ENCODE results near the gene CTNNBL1.
"Not testable (repeated sequence)": the region's sequence is repeated elsewhere in the genome, so short reads cannot be mapped to it uniquely, and the experiment has no call there.

The CTNNBL1 gene

GRCh38 chr20:37850724-37851355, 157.0 kb downstream of the CTNNBL1 start:
- DNase-seq (ENCODE audit: low read depth in 3 of 3): no peak

- no peak for DNase-seq (ENCODE audit: low read depth in 3 of 3)
These were observed 158.8 kb downstream of the CTNNBL1 start for GRCh38 chr20:37852666-37853065.

DNA sequence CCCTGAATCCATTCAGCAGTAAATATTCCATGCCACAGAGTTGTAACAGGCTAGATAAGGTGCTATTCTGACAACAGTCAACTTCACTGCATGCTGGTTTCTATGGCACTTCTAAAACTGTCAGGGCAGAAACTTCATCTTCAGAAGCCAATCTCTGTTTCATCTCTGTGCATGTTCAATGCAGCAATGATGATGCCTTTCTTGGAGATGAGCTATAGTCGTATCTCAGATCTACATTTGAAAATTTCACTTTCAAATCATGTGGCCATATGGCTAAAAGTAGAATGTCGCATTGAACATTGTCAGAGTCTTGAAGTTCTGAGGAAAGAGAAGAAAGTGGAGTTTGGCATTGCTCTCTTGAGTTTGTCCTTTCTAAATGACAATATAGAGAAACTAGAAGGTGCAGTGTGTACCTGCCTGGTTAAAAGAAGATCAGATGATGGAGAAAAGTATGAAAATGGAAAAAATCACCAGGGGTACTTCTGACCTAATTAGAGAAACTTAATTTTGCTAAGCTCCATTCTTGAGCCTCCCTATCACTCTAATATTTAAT, 160.1 kb downstream of the CTNNBL1 start:
- no peak for DNase-seq (ENCODE audit: low read depth in 3 of 3)

GRCh38 chr20:37856034-37856433, 162.2 kb downstream of the CTNNBL1 start:
- not testable (repeated sequence) for DNase-seq (ENCODE audit: low read depth in 3 of 3)

GRCh38 chr20:37856932-37857660, 163.3 kb downstream of the CTNNBL1 start:
- DNase-seq (ENCODE audit: low read depth in 3 of 3): no peak

GRCh38 chr20:37859406-37860171, 165.8 kb downstream of the CTNNBL1 start:
- DNase-seq (ENCODE audit: low read depth in 3 of 3): no peak

DNA sequence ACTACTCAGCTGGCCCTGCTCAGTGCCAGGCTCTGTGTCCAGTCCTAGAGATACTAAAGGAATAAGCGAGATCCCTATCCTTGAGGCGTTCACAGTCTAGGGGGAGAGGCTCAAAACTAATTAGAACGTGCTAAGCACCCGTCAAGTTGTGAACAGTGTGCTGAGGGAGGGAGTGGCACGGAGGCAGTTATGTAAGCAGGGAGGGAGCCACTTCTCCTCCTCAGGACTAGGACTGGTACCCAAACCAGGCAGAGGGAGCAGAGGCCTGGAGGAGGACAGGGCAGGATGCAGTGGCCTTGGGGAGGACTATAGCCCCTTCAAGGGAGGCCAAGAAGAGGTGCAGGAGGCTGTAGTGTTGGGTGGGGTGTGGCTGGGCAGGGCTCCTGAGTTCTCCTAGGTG, 169.5 kb downstream of the CTNNBL1 start:
- no peak for DNase-seq (ENCODE audit: low read depth in 3 of 3)

GRCh38 chr20:37864298-37864697, 170.5 kb downstream of the CTNNBL1 start:
- DNase-seq (ENCODE audit: low read depth in 3 of 3): no peak

DNA sequence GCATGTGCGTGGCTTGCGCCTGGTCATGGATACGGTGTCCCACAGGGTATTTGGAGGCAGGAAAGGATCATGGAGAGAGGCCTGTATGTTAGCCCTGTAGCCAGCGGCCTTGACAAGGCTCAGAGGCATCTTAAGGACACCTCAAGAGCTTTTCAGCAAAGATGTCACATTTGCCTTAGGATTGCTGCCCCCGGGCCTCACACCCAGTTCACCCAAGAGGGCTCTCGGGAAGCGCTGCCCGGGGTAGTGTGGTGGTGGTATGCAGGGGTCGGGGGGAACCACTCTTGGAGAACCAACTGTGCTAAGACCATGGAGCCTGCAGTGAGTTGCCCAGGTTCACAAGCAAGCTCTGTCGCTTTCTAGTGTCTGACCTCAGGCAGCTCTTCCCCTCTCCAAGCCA, 172.2 kb downstream of the CTNNBL1 start:
- DNase-seq (ENCODE audit: low read depth in 3 of 3): no peak

- DNase-seq (ENCODE audit: low read depth in 3 of 3): no peak
These were observed 173.7 kb downstream of the CTNNBL1 start for GRCh38 chr20:37867289-37868195.

DNA sequence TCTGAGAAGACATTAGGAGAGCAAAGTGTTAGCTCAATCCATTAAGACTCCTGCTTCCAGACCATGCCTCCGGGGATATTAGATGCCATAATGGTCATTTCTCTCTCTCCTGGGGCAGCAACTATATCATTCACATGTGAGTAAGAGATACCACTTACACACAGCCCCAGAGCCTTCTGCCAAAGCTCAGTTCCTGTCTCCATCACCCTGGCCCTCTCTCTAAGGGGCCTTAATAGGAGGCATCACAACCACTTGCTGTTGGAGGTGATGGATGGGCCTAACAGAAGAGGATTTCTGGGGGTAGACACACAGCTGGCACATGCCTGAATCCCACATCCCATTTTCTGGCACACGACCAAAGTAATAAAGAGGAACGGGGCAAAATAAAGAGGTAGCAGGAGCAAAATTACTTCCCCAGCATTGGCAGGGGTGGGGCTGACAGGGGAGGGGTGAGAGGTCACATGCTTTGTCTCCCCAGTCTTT, 175.1 kb downstream of the CTNNBL1 start:
- DNase-seq (ENCODE audit: low read depth in 3 of 3): no peak

DNA sequence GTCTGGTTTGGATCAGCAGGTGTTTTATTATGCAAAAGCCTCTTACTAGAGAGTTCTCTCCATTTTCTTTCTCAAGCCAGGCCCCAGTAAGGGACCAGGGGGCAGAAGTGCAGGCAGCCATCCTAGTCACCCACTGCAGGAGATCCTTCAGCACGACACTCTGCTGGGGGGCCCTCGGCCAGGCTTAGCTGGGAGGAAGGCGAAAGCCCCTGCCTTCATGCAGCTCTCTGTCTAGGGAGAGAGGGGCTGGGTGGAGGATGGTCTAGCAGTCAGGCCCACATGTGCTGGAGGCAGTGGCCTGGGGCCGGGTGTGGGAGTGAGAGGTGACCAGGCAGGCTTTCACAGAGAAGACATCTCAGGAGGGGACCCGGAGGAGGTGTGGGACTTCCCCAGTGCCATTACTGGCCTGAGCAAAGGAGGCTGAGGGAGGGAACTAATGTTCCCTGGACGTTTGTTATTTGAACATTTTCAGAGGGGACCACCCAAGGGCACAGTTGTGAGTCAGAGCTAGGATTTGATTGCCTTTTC, 175.6 kb downstream of the CTNNBL1 start:
- DNase-seq (ENCODE audit: low read depth in 3 of 3): no peak

DNA sequence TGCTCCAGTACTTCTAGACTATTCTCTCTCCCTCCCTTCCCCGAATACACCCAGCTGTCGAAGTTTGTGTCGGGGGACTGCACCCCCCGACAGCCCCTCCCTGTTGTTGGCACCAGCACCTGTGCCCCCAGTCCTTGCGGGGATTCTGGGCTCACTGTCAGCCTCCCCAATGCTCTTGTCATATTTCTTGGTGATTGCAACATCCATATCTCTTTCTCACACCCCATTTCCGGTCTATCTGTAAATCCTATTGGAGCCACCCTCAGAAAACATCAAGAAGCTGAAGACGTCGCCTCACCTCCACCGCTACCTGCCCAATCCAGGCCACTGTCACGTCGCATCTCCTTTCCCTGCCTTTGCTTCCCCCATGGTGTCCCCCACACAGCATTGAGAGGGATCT, 176.5 kb downstream of the CTNNBL1 start:
- DNase-seq (ENCODE audit: low read depth in 3 of 3): no peak

DNA sequence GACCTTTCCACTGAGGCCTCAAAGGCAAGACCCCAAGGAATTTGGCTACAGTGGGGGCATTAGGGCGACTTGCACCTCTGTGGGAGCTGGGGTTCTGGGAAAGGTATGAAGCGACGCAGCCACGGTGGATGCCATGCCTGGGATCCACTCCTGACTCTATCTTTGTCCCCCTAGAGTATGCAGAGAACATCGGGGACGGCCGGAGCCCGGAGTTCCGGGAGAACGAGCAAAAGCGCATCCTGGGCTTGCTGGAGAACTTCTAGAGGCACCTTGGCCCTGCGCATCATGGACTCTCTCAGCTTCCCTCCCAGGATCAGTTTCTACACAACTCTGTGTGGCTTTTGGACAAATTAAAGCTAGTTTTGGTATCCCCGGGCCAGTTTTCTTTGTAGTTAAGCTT, 177.9 kb downstream of the CTNNBL1 start:
- DNase-seq (ENCODE audit: low read depth in 3 of 3): no peak

DNA sequence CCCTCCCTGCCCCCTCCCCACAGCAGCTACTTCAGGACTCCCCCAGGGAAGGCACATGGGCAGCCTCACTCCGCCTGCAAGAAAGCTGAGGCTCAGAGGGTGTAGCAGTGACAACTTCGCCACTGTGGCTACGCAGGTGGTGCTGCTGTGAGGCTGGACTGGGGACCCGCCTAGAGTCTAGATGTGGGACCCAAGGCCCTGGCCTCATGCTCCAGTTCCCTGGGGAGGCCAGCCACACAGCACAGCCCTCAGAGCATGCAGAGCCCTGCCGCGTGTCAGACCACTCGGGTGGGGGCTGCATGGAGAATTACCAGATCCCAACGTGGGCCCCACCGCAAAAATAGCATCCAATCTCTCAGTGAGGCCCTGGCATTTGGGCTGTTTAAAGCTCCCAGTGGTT, 178.3 kb downstream of the CTNNBL1 start:
- no peak for DNase-seq (ENCODE audit: low read depth in 3 of 3)

- DNase-seq (ENCODE audit: low read depth in 3 of 3): no peak
These were observed 180.1 kb downstream of the CTNNBL1 start for GRCh38 chr20:37873884-37874283.

- no peak for DNase-seq (ENCODE audit: low read depth in 3 of 3)
These were observed 181.8 kb downstream of the CTNNBL1 start for GRCh38 chr20:37875460-37876175.

DNA sequence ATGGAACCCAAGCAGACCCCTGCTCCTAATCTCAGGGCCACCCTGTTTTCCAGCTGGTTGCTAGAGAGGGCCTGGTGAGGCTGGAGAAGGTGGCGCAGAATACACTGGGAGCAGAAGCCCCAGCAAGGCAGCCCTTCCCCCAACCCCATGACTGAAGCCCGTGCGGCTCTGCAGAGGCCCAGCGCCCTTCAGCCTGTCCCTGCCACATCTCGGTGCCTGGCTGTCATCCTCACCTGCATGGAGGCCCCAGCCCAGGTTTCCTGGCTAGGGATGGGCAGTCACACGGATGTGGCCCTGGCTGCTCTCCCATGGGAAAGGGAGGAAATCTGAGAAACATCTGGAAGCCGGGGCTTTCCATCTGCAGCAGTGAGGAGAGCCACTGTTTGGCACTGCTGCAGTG, 183.0 kb downstream of the CTNNBL1 start:
- DNase-seq (ENCODE audit: low read depth in 3 of 3): no peak

- no peak for DNase-seq (ENCODE audit: low read depth in 3 of 3)
These were observed 184.3 kb downstream of the CTNNBL1 start for GRCh38 chr20:37877832-37878772.

Measured in stimulated activated CD4-positive, alpha-beta T cell treated with anti-CD3 and anti-CD28 coated beads, TNF-alpha, amount 100 ng/mL, for 24 hours (primary cell).